NCI-H1417 (cell line): ENCODE data around the gene MUC20.
A peak's percentile ranks its signal among the peaks of the same experiment; 100 is the strongest.
"Not testable (repeated sequence)": the region's sequence is repeated elsewhere in the genome, so short reads cannot be mapped to it uniquely, and the experiment has no call there.

ENCODE experiments used
- DNase-seq, 3 experiments: peaks; one replicate each; lab custom pipeline; 2025; lab: John Stamatoyannopoulos, UW

Gene MUC20

DNA sequence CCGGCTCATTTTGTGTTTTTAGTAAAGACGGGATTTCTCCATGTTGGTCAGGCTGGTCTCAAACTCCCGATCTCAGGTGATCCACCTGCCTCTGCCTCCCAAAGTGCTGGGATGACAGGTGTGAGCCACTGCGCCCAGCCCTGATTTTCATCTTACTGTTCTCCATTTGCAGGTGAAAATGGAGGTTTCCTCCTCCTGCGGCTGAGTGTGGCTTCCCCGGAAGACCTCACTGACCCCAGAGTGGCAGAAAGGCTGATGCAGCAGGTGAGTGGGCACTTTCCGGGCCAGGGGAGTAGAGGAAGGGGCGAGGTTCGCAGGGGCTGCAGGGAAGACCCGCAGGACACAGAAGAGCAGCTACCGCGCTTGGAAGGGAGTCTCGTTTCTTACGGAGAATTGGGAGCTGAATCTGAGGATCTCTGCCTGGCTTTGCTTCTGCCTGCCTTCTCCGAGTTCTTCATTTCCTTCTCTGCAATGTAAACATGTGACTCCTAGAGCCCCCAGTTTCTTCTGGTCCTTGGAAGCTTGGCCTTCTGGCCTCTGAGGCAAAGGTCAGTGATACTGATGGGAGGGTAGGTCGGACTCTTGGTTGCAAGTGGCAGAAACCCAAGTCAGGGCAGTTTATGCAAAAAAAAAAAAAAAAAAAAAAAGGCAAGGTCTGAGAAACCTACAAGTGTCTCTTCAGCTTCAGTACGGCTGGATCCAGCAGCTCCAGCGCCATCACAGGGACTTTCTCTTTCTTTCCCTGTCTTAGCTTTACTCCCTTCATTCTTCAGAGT is 8.9 kb downstream of the MUC20 start:
- DNase-seq, result no peak

DNA sequence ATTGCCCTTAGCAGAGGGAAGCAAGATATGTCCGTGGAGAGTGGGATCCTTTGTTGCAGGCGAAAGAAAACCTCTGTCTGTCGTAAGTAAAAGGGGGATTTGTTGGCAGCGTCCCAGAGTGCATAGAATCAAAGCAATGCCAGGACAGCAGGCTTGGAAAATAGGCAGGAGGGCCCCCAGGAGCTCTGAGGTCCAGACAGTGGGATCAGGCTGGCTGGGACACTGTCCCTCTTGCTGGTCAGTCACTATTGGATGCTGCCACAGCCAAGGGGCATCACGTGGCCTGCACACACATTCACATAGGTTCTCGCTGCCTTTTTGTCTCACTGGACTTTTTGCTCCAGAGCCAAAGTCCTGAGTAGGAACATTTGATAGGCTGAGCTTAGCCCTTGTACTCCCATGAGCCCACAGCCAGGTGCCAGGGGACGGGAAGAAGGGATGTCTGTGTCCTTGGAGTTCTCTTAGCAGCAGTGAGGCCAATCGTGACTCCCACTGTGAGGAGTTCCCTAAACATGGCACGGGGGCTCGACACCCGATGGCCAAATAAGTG is 10.7 kb downstream of the MUC20 start:
- no peak for DNase-seq

- DNase-seq, result no peak
These were observed 12.2 kb downstream of the MUC20 start for GRCh38 chr3:195732940-195733339.

DNA sequence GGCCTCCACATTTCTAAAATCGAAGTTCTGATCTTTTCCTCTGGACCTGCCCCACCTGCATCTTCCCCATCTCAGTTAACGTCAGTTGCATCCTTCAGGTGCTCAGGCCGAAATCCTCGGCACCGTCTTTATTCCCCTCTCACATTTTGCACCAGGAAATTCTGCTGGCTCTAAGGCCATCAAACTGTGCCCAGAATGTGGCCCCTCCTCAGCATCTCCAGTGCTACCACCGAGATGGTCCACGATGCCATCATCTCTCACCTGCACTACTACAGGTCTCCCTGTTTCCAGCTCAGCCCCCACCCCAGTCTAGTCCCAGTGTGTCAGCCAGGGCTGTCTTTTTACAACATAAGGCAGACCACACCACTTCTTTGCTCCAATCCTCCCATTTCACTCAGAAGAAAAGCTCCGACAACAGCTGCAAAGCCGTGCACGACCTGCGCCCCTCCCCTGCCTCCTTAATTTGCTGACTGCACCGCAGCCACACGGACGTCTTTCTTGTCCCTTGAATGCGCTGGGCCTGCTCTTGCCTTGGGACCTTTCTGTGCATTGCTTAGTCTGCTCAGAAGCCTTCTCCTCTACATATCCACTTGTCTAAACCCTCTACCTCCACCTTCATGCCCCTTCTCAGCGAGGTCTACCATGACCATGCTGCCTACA is 14.4 kb downstream of the MUC20 start:
- no peak for DNase-seq

DNA sequence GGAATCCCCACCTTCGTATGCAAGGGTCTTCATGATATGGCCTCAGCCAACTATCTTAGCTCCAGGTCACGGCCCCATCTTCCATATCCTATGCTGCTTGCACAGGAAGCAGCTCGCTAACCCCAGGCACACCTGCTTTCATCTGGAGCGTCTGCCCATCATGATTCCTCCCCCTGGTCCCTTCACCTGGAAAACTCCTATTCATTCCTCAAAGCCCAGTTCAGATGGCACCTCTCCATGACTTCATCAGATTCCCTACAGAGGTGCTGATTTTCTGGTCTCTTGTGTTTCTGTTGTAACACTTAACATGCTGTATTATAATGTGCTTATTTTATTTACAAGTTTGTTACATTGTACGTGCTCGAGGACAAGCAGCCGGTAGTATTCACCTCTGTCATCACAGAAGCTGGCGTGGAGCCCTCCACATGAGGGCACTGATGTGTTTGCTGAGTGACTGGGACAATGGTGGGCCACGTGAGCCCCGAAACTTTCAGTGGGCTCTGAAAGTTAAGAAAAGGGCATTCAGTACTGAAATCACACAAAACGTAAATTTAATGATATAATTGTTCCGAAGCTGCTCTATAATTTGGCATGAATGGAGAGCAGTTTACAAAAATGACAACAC is 16.2 kb downstream of the MUC20 start:
- no peak for DNase-seq

DNA sequence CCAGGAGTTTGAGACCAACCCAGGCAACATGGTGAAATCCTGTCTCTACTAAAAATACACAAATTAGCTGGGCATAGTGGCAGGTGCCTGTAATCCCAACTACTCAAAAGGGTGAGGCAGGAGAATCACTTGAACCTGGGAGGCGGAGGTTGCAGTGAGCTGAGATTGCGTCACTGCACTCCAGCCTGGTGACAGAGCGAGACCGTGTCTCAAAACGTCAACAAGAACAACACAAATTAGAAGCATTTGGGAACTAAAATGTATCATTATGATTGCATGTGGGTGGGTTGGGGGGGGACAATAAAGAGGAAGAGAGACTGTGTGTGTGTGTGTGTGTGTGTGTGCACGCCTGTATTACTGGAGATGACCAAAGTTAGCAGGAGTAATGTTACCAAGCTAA is 17.0 kb downstream of the MUC20 start:
- DNase-seq, result not testable (repeated sequence)

DNA sequence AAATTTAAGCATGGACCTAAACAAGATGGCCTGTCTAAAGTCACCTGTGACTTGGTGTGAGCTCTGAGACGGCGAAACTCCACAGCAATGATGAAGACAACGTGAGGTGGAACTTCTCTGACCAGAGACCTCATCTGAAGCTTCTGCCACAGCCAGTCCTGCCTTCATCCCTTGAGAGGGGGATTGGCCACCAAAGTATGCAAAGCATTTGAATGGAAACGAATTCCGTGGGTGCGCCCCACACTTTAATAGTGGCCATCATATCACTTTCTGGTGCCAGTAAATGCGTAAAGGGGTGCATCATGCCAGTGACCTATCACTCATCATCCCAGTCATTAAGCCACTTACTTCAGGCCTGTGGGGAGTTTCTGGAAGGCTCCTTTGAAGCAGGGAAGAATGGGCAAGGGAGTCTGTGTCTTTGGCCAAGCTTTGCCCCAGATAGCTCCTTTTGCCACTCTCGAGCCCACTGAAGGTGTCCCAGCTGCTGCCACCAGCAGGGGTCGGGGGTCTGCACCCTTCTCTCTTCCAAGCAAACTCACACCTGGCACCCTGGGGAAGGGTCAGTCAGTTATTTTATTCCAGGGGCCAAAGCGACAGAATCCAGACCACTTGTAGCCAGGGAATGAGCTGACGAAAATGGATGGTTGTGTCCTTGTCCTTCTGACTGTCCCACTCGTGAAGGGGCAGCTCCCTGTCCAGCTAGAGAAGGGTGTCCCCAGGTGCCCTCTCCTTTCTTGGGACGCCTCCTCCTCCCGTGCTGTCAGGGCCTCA is 17.7 kb downstream of the MUC20 start:
- DNase-seq, result no peak

DNA sequence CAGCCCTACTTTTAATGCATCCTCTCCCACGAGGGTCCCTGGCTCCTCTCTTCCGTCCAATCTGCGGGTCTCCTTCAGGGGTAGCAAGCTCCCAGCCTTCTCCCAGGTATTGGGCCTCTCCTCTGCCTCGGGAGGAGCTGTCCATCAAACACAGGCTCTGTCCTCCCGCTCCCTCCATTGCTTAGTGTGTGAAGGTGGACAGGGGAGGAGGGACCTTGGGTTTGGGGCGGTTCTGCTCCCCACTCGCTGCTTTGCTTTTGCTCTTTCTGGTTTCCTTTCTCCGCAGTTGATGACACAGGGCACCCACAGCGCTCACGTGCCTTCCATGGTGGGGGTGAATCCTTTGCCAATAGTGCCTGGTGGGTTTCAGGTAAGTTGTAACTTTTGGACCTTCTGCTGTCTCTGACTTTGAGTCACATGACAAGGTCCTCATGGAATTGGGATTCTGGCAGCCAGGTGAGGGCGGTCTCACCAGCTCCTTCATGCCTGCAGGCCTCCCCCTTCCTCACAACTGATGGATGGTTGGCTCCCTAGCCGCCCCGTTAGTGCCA is 18.9 kb downstream of the MUC20 start:
- no peak for DNase-seq

DNA sequence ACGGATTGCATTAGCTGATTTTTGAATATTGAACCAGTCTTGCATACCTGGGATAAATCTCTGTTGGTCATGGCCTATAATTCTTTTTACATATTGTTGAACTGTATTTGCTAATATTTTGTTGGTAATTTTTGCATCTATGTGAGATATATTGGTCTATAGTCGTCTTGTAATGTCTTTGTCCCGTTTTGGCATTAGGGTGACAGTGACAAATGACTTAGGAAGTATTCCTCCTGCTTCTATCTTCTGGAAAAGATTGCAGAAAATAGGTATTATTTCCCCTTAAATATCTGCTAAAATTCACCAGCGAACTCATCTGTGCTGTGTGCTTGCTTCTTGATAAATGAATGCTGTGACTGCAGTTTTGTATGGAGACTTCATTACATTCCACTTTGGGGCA is 23.7 kb downstream of the MUC20 start:
- no peak for DNase-seq

DNA sequence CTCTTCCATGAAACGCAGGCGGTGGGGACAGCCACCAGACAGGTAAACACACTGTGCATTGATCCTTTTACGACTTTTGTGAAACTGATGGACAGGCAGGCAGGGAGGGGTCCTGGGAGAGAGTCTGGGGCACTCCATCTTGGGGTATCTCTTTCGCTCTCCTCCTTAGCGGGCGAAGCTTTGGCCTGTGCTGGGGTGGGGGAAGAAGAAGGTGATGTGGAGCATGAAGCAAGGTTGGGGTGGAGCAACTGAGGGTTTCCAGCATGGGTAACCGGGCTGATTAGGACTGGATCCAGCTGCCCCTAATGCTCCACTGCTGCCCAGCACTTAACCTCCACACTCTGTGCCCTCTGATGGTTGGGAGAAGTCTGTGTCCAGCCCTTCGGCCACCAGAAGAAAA is 25.6 kb downstream of the MUC20 start:
- DNase-seq, result no peak

- no peak for DNase-seq
These were observed 26.0 kb downstream of the MUC20 start for GRCh38 chr3:195746751-195747150.

DNA sequence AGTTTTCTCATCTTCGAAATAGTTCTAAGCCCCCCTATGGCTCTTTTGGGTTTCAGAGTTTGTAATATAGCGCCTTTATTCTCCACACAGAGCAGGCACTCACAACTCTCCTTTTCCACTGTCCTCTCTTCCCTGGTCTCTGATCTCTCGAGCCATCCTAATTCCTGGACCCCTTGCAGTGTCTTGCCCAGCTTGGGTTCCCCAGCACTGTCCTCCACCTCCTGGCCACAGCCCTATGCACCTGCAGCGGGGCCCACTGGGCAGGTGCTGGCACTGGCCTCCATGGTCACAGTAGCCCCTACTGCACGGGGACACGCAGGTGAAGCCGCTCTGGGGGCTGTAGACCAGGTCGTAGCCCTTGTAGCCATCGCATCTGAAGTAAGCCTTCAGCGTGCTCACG is 27.9 kb downstream of the MUC20 start:
- DNase-seq, result no peak

DNA sequence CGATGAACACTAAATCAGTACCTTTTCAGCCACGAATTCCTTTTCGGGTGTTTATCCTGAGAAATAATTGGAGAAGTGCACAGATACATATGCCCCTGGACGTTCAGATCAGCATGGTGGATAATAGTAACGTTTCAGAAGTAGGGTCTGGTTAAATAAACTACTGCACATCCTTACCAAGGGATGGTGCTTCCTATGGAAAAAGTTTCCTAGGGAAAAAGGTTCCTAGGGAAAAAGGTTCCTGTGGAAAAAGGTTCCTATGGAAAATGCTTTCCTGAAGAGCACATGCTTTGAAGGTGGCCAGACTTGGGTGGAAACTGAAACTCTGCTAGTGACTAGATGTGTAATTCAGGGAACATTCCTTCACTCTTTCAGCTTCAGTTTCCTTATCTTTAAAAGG is 28.3 kb downstream of the MUC20 start:
- not testable (repeated sequence) for DNase-seq

- DNase-seq, result no peak
These were observed 30.2 kb downstream of the MUC20 start for GRCh38 chr3:195750797-195751520.

GRCh38 chr3:195751560-195751959 is 30.8 kb downstream of the MUC20 start:
- DNase-seq, result peak; percentile 46 to 79 (median 53)

DNA sequence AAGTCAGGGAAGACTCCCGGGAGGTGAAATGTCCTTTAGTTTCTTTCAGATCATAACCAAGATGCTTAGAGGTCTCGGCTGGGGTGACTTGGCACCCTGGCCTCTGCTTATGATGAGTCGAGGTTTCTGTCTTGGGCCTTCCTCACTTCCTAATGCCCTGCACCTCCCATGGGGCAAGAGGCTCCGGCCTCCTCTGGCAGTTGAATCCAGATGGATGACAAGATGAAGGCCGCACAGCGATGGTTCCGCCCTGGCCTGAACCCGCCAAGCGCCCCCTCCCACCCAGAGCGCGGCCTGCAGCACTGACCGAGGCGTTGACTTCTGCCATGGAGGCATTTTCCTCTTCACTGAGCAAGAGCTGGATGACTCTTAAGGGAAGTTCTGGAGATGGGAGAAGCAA is 31.3 kb downstream of the MUC20 start:
- no peak for DNase-seq

GRCh38 chr3:195752546-195753331 is 32.0 kb downstream of the MUC20 start:
- no peak for DNase-seq

GRCh38 chr3:195753581-195753980 is 32.8 kb downstream of the MUC20 start:
- no peak for DNase-seq

DNA sequence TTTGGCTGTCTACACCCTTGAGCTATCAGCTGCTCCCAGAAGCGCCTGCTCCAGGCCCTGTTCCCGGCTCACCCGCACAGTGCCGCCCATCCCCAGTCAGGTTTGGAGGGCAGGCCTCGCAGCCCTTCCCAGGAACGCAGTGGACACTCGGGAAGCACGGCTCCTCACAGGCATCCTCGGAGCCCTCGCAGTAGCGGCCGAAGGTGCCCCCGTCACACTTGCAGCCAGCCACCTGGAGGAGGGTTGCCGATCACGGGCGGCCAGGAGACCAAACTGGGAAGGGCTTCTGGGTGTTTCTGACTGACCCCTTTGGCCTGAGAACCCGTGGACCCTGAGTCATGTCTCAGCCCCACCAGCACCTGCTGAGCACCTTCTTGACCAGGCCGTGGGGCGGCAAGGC is 33.4 kb downstream of the MUC20 start:
- DNase-seq, result no peak

DNA sequence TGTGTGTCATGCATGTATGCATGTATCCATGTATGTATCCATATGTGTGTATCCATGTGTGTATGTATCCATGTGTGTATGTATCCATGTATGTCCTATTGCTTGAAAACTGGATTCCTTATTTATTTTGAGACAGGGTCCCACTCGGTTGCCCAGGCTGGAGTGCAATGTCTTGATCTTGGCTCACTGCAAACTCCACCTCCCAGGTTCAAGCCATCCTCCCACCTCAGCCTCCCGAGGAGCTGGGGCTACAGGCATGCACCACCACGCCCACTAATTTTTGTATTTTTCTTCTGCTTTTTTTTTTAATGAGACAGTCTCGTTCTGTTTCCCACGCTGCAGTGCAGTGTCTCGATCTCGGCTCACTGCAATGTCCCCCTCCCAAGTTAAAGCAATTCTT is 34.1 kb downstream of the MUC20 start:
- DNase-seq, result no peak
